ENCODE data around the gene CKB. TPM values are rescaled to one million over a fixed set of nuclear protein-coding genes. Genes with fewer than 3 reads are reported as not detected.

The CKB gene
- total and polyA plus RNA-seq, 2 donors (not counting 1 experiment from before 2014, with no cell fraction given) = 3.1 to 4.7 TPM

DNA sequence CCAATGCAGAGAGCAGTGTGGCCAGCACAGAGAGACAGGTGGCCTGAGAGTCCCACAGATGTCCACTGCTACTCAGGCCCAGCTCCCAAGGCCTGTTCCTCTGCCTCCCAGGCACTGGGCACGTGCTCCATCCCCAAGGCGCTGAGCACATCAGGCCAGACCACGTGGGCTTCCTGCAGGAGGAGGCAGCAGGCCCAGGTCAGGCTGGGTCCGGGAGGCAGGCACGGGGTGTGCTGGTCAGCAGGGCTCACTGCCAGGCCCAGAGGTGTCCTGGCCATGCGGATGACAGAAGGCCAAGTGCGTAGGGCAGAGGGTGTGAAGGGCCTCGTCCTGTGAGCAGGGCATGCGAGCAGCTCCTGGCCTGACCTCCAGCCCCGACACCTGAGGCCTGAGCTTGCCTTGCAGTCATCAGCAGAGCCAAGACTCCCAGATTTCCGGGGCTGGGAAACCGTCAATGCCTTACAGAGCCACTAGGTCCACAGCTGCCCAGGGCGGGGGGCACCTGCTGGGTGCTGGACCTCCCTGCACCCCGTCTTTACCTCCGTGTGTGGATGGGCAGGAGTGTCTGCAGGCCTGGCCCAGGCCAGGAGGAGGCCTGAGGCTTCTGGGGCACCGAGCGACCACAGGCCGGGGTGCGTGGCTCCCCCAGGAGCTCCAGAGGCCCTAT lies 21.2 kb upstream of the CKB start:
- Mint-ChIP-seq H3K4me3 (no peak overlapping the region), H3K27me3 (no peaks in the 10 kb centered on the region), H3K9me3 (ENCODE audit: insufficient read depth) (no peaks in the 10 kb centered on the region), H3K27ac (no peak overlapping the region), H3K4me1 (peaks cover 4% of the 10 kb centered on the region)
- POLR2A ChIA-PET = no interaction called here
- Histone ChIP-seq H3K4me2 (replicated peaks; ENCODE audit: low read depth, low read length, poor library complexity, severe bottlenecking) (no peak overlapping the region), H3K4me3 (ENCODE audit: control extremely low read depth in 1 of 5, extremely low read depth in 1 of 5, insufficient read depth in 1 of 5, low read depth in 2 of 5, low read length in 4 of 5) (no peak overlapping the region), H3K36me3 (replicated peaks in 1 of 2; ENCODE audit: control extremely low read depth in 1 of 2, control insufficient read depth in 1 of 2, extremely low read depth in 1 of 2, insufficient read depth in 2 of 2, low read length in 1 of 2) (no peaks in the 10 kb centered on the region), H3K9me3 (ENCODE audit: control extremely low read depth in 1 of 3, control insufficient read depth in 2 of 3, insufficient read depth in 1 of 3, low read length in 2 of 3) (no peaks in the 10 kb centered on the region), H3K9ac (ENCODE audit: low read length) (no peak overlapping the region), H3K4me1 (ENCODE audit: control insufficient read depth in 2 of 2, insufficient read depth in 2 of 2, low read length in 2 of 2) (peaks cover 0 to 6% of the 10 kb centered on the region in 2 donors), H3K27ac (ENCODE audit: low read length in 2 of 2) (no peak overlapping the region), H4K20me1 (ENCODE audit: control insufficient read depth, insufficient read depth, low read length, poor library complexity, severe bottlenecking) (peaks cover 19% of the 10 kb centered on the region), H3K27me3 (replicated peaks in 1 of 4; ENCODE audit: control extremely low read depth in 1 of 4, control insufficient read depth in 3 of 4, insufficient read depth in 4 of 4, low read length in 3 of 4) (peaks cover 0 to 22% (median 2%) of the 10 kb centered on the region in 4 experiments), H2AFZ (ENCODE audit: insufficient read depth, low read depth, low read length, poor library complexity, severe bottlenecking) (no peak overlapping the region), H3K79me2 (ENCODE audit: control insufficient read depth, insufficient read depth, low read length) (peaks cover 6% of the 10 kb centered on the region)
- no peak for DNase-seq
- ATAC-seq (ENCODE audit: low read depth) = no peak
- intact Hi-C loops (cut with micrococcal nuclease) = no loop called here
- CTCF ChIA-PET = interaction anchor here (9.3 kb wide), 1 partner anchor 24 kb away, joined by 128 read pairs; no protein-coding TSS in a partner anchor
- 84% methylated on average over 15 of the region's 19 CpGs for WGBS (ENCODE audit: insufficient coverage)
- TF ChIP-seq EZH2 (IDR thresholded peaks at IDR 0.05; ENCODE audit: borderline replicate concordance, insufficient read depth, low read depth, low read length, poor library complexity, severe bottlenecking) = no peak
- TF ChIP-seq, protein P1, sequence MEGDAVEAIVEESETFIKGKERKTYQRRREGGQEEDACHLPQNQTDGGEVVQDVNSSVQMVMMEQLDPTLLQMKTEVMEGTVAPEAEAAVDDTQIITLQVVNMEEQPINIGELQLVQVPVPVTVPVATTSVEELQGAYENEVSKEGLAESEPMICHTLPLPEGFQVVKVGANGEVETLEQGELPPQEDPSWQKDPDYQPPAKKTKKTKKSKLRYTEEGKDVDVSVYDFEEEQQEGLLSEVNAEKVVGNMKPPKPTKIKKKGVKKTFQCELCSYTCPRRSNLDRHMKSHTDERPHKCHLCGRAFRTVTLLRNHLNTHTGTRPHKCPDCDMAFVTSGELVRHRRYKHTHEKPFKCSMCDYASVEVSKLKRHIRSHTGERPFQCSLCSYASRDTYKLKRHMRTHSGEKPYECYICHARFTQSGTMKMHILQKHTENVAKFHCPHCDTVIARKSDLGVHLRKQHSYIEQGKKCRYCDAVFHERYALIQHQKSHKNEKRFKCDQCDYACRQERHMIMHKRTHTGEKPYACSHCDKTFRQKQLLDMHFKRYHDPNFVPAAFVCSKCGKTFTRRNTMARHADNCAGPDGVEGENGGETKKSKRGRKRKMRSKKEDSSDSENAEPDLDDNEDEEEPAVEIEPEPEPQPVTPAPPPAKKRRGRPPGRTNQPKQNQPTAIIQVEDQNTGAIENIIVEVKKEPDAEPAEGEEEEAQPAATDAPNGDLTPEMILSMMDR (IDR thresholded peaks at IDR 0.05) = no peak

DNA sequence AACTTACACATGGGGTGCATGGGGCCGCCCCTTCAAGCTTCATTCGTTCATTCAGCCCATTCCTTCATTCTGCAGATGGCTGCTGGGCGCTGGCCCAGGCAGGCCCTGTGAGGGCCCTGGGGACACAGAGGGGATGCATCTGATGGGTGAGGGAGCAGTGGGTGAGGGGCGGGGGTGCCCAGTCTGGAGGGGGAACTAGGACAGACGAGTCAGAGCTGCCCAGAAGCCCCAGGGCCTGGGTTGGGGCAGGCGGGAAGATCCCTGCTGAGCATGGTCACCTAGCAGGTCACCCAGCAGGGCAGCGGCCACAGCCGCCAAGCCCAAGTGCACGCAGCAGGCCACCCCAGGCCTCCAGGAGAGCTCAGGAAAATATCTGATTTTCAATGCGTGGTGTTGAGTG lies 20.5 kb upstream of the CKB start:
- CTCF ChIA-PET = interaction anchor here (1.3 to 9.3 kb wide), 2 partner anchors 24 to 43 kb away, joined by 3 to 128 read pairs; no protein-coding TSS in a partner anchor
- no peak overlapping the region for H3K4me2 ChIP-seq (replicated peaks; ENCODE audit: low read depth, low read length, poor library complexity, severe bottlenecking)
- 88% methylated on average over 10 of the region's 10 CpGs for WGBS (ENCODE audit: insufficient coverage)

More for the DNA sequence above, 20.5 kb upstream of the CKB start:
- Histone ChIP-seq H2AFZ (ENCODE audit: insufficient read depth, low read depth, low read length, poor library complexity, severe bottlenecking) (no peak overlapping the region), H3K4me1 (ENCODE audit: control insufficient read depth in 2 of 2, insufficient read depth in 2 of 2, low read length in 2 of 2) (peaks cover 0 to 6% of the 10 kb centered on the region in 2 donors), H3K36me3 (replicated peaks in 1 of 2; ENCODE audit: control extremely low read depth in 1 of 2, control insufficient read depth in 1 of 2, extremely low read depth in 1 of 2, insufficient read depth in 2 of 2, low read length in 1 of 2) (no peaks in the 10 kb centered on the region), H3K27ac (ENCODE audit: low read length in 2 of 2) (no peak overlapping the region), H3K27me3 (replicated peaks in 1 of 4; ENCODE audit: control extremely low read depth in 1 of 4, control insufficient read depth in 3 of 4, insufficient read depth in 4 of 4, low read length in 3 of 4) (peaks cover 0 to 22% (median 2%) of the 10 kb centered on the region in 4 experiments), H3K79me2 (ENCODE audit: control insufficient read depth, insufficient read depth, low read length) (peaks cover 6% of the 10 kb centered on the region), H3K9ac (ENCODE audit: low read length) (no peak overlapping the region), H4K20me1 (ENCODE audit: control insufficient read depth, insufficient read depth, low read length, poor library complexity, severe bottlenecking) (peaks cover 19% of the 10 kb centered on the region), H3K4me3 (ENCODE audit: control extremely low read depth in 1 of 5, extremely low read depth in 1 of 5, insufficient read depth in 1 of 5, low read depth in 2 of 5, low read length in 4 of 5) (no peak overlapping the region), H3K9me3 (ENCODE audit: control extremely low read depth in 1 of 3, control insufficient read depth in 2 of 3, insufficient read depth in 1 of 3, low read length in 2 of 3) (no peaks in the 10 kb centered on the region)
- ATAC-seq (ENCODE audit: low read depth) (no peak), DNase-seq (no peak)
- no peak overlapping the region for H3K4me3 Mint-ChIP-seq
- intact Hi-C loops (cut with micrococcal nuclease) = no loop called here
- POLR2A ChIA-PET = no interaction called here
- no peaks in the 10 kb centered on the region for H3K9me3 Mint-ChIP-seq (ENCODE audit: insufficient read depth)
- no peak for TF ChIP-seq EZH2 (IDR thresholded peaks at IDR 0.05; ENCODE audit: borderline replicate concordance, insufficient read depth, low read depth, low read length, poor library complexity, severe bottlenecking)
- TF ChIP-seq, protein P1 (IDR thresholded peaks at IDR 0.05) = no peak
- H3K27ac Mint-ChIP-seq = no peak overlapping the region
- H3K27me3 Mint-ChIP-seq = no peaks in the 10 kb centered on the region
- peaks cover 4% of the 10 kb centered on the region for H3K4me1 Mint-ChIP-seq
